ENCODE measurements around the gene MAP1LC3B.

MAP1LC3B gene

GRCh38 chr16:87351320-87351698 is 40.8 kb upstream of the MAP1LC3B start:
- in situ Hi-C loops (cut with HindIII; ENCODE audit: low sequenced_read_pairs): no loop called here
- H3K4me3 ChIP-seq (ENCODE audit: low read depth, low read length): no peak overlapping the region
- DNase-seq (ENCODE audit: low read depth): no peak
- no peak for TF ChIP-seq CTCF (IDR thresholded peaks at IDR 0.05; ENCODE audit: low read depth, low read length, missing control alignments)

DNA sequence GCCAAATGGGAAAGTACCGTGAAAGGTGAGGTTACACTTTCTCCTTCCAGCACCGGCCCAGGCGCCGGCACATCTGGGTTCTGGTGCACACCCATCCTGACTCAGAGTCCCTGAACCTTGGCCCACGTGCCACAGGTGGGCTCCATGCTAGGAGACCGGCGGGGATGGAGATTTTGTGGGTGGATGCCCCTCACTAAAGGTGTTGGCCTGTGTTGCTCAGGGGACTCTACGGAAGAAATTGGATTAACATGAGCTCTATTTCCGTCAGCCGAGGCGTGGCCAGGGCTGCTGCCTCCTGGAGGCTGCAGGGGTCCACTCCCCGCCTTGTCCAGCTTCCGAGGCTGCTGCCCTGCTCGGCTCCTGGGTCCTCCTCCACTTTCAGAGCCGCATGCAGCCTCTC is 39.3 kb upstream of the MAP1LC3B start:
- TF ChIP-seq CTCF (IDR thresholded peaks at IDR 0.05; ENCODE audit: low read depth, low read length, missing control alignments): no peak
- H3K4me3 ChIP-seq (ENCODE audit: low read depth, low read length): no peak overlapping the region
- no peak for DNase-seq (ENCODE audit: low read depth)
- in situ Hi-C loops (cut with HindIII; ENCODE audit: low sequenced_read_pairs): no loop called here

DNA sequence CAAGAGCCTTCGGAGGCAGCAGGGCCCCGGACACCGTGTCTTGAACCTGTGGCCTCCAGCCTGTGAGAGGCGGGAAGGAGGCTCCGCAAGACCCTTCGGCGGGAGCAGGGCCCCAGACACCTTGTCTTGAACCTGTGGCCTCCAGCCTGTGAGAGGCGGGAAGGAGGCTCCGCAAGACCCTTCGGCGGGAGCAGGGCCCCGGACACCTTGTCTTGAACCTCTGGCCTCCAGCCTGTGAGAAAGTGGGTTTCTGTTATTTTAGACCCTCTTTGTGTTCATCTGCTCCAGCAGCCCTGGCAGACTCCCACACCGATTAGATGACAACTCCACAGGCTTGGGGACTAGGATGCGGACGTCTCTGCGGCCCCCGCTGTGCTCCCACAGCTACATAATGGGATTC is 38.5 kb upstream of the MAP1LC3B start:
- no peak for TF ChIP-seq CTCF (IDR thresholded peaks at IDR 0.05; ENCODE audit: low read depth, low read length, missing control alignments)
- DNase-seq (ENCODE audit: low read depth): no peak
- in situ Hi-C loops (cut with HindIII; ENCODE audit: low sequenced_read_pairs): no loop called here
- no peak overlapping the region for H3K4me3 ChIP-seq (ENCODE audit: low read depth, low read length)

DNA sequence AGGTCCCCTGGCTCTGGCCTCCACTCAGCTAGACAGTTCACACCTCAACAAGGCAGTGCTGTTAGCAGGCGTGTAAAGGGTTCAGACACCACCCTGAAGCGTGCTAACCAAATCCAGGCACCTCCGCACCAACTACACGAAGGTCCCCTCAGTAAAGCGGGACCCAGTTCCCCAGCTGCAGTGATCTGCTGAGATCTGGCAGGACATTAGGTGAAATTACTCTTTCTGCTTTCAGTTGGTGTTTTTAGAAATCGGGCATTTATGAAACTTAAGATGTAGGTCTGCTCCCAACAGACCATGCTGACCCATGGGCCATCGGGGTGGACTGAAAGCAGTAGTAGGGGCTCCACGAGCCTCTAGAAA is 35.7 kb upstream of the MAP1LC3B start:
- DNase-seq (ENCODE audit: low read depth): no peak
- no peak for TF ChIP-seq CTCF (IDR thresholded peaks at IDR 0.05; ENCODE audit: low read depth, low read length, missing control alignments)
- H3K4me3 ChIP-seq (ENCODE audit: low read depth, low read length): no peak overlapping the region
- in situ Hi-C loops (cut with HindIII; ENCODE audit: low sequenced_read_pairs): no loop called here

DNA sequence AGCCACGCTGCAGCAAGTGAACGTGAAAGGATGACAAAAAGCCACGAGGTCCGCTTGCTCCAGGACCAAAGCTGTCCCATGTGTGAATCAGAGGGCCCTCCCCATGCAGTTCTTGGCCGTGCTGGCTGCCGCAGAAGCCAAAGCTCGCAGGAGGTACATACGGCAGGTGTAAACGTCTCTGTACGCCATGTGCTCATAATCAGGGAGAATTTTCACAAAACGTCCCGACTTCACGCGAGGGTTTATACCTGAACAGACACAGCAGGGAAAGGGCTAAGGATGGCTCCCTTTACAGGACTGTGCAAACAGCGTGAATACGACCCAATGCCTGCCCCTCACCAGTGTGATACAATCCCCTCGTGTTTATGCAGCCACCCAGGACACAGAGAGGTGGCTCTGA is 33.9 kb upstream of the MAP1LC3B start:
- no peak for DNase-seq (ENCODE audit: low read depth)
- TF ChIP-seq CTCF (IDR thresholded peaks at IDR 0.05; ENCODE audit: low read depth, low read length, missing control alignments): no peak
- no peak overlapping the region for H3K4me3 ChIP-seq (ENCODE audit: low read depth, low read length)
- in situ Hi-C loops (cut with HindIII; ENCODE audit: low sequenced_read_pairs): no loop called here

GRCh38 chr16:87358696-87359095 is 33.4 kb upstream of the MAP1LC3B start:
- no peak for DNase-seq (ENCODE audit: low read depth)
- no peak for TF ChIP-seq CTCF (IDR thresholded peaks at IDR 0.05; ENCODE audit: low read depth, low read length, missing control alignments)
- no peak overlapping the region for H3K4me3 ChIP-seq (ENCODE audit: low read depth, low read length)
- in situ Hi-C loops (cut with HindIII; ENCODE audit: low sequenced_read_pairs): no loop called here

DNA sequence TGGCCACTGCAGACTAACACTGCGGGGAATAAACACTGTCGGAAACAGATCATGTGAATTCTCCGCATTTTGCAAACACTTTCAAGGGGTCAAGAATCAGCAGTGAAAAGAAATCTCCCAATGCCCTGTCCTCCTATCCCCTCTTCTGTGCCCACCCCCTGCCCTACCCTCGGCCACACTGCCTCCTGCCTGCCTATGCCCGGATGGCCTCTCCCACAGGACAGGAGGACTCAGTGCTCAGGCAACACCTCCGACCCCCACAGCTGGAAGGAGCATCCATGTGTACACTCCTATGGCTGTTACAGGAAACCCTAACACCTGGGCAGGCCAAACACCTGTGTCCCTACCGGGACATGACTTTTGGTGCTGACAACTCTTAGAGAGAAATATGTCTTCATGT is 33.0 kb upstream of the MAP1LC3B start:
- no peak overlapping the region for H3K4me3 ChIP-seq (ENCODE audit: low read depth, low read length)
- DNase-seq (ENCODE audit: low read depth): no peak
- TF ChIP-seq CTCF (IDR thresholded peaks at IDR 0.05; ENCODE audit: low read depth, low read length, missing control alignments): no peak
- in situ Hi-C loops (cut with HindIII; ENCODE audit: low sequenced_read_pairs): no loop called here
